ENCODE results near the gene INTS11. TPM values are rescaled to one million over a fixed set of nuclear protein-coding genes. Genes with fewer than 3 reads are reported as not detected.

The INTS11 gene
- total and polyA plus RNA-seq, 2 of the 13 experiments (the other 11 are each of a cell fraction or from before 2014, with no cell fraction given), result 52.8 to 94.8 TPM

DNA sequence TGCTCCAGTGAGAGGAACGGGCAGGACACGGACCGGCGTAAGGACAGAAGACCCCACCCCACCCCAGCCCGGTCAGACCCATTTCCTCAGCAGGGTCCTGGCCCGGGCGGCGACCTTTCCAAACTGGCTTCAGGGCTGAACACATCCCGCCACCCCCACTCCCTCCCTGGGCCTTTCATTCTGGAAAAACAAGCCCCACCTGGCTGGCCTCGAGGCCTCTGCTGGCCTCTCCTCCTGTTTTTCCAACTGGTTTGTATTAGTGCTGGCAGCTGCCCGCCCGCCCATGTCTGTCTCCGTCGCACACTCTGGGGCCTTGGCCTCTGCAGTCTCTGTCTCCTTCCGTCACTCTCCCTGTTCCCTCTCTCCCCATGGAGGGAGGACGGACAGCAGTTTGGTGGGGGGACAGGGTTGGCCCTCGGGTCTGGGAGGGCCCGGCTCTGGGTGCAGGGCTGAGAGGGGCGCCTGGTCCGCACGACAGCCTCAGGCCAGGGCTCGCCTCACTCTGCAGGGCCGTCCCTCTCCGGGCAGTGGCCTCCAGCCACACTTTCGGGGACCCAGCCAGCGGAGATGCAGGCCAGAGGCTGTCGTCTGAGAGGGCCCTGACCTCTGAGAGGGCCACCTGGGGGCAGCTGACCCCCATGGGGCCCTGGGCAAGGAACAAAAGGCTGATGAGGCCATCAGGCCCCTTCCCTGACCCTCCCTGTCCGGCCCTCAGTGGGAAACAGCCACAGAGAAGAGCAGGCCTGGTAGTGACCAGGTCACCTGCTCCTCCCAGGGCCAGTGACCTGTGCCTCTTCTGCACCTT lies 35.4 kb upstream of the INTS11 start (continued):
- TF ChIP-seq, protein P1, sequence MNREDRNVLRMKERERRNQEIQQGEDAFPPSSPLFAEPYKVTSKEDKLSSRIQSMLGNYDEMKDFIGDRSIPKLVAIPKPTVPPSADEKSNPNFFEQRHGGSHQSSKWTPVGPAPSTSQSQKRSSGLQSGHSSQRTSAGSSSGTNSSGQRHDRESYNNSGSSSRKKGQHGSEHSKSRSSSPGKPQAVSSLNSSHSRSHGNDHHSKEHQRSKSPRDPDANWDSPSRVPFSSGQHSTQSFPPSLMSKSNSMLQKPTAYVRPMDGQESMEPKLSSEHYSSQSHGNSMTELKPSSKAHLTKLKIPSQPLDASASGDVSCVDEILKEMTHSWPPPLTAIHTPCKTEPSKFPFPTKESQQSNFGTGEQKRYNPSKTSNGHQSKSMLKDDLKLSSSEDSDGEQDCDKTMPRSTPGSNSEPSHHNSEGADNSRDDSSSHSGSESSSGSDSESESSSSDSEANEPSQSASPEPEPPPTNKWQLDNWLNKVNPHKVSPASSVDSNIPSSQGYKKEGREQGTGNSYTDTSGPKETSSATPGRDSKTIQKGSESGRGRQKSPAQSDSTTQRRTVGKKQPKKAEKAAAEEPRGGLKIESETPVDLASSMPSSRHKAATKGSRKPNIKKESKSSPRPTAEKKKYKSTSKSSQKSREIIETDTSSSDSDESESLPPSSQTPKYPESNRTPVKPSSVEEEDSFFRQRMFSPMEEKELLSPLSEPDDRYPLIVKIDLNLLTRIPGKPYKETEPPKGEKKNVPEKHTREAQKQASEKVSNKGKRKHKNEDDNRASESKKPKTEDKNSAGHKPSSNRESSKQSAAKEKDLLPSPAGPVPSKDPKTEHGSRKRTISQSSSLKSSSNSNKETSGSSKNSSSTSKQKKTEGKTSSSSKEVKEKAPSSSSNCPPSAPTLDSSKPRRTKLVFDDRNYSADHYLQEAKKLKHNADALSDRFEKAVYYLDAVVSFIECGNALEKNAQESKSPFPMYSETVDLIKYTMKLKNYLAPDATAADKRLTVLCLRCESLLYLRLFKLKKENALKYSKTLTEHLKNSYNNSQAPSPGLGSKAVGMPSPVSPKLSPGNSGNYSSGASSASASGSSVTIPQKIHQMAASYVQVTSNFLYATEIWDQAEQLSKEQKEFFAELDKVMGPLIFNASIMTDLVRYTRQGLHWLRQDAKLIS (CRISPR knock-in tag; IDR thresholded peaks at IDR 0.05), result no peak
- TF ChIP-seq SRSF1 (optimal IDR thresholded peaks at IDR 0.05; ENCODE audit: low read depth, low read length), result peak; percentile 53
- TF ChIP-seq ERF (CRISPR knock-in tag; IDR thresholded peaks at IDR 0.05), result 0 out of 2 replicates have a peak, but pooled peaks have one; percentile 16
- TF ChIP-seq KMT2A (CRISPR knock-in tag; IDR thresholded peaks at IDR 0.05), result peak; percentile 21; the same call in 1 of the 2 replicates
- peak; percentile 70 for TF ChIP-seq MED1 (CRISPR knock-in tag; IDR thresholded peaks at IDR 0.05)
- TF ChIP-seq MAZ (IDR thresholded peaks at IDR 0.05; ENCODE audit: borderline replicate concordance, low read depth, low read length), result no peak
- TF ChIP-seq MAZ (CRISPR knock-in tag; IDR thresholded peaks at IDR 0.05; ENCODE audit: low read depth), result peak; percentile 74
- TF ChIP-seq KAT8 (CRISPR knock-in tag; IDR thresholded peaks at IDR 0.05), result 0 out of 2 replicates have a peak, but pooled peaks have one; percentile 27
- TF ChIP-seq, protein P2, sequence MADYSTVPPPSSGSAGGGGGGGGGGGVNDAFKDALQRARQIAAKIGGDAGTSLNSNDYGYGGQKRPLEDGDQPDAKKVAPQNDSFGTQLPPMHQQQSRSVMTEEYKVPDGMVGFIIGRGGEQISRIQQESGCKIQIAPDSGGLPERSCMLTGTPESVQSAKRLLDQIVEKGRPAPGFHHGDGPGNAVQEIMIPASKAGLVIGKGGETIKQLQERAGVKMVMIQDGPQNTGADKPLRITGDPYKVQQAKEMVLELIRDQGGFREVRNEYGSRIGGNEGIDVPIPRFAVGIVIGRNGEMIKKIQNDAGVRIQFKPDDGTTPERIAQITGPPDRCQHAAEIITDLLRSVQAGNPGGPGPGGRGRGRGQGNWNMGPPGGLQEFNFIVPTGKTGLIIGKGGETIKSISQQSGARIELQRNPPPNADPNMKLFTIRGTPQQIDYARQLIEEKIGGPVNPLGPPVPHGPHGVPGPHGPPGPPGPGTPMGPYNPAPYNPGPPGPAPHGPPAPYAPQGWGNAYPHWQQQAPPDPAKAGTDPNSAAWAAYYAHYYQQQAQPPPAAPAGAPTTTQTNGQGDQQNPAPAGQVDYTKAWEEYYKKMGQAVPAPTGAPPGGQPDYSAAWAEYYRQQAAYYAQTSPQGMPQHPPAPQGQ (CRISPR knock-in tag; IDR thresholded peaks at IDR 0.05; ENCODE audit: borderline replicate concordance), result no peak
- TF ChIP-seq HCFC1 (IDR thresholded peaks at IDR 0.05; ENCODE audit: low read depth, low read length), result no peak
- peak; percentile 74 for TF ChIP-seq TCF7 (IDR thresholded peaks at IDR 0.05; ENCODE audit: low read depth)
- peak; percentile 15; the same call in 1 of the 2 replicates for TF ChIP-seq ZNF143 (CRISPR knock-in tag; IDR thresholded peaks at IDR 0.05)
- TF ChIP-seq TBX2 (CRISPR knock-in tag; IDR thresholded peaks at IDR 0.05; ENCODE audit: borderline replicate concordance), result peak; percentile 76
- peak; percentile 82 for TF ChIP-seq ZFY (CRISPR knock-in tag; IDR thresholded peaks at IDR 0.05)
- TF ChIP-seq TFDP2 (CRISPR knock-in tag; IDR thresholded peaks at IDR 0.05), result 0 out of 2 replicates have a peak, but pooled peaks have one; percentile 16
- TF ChIP-seq, protein P3, sequence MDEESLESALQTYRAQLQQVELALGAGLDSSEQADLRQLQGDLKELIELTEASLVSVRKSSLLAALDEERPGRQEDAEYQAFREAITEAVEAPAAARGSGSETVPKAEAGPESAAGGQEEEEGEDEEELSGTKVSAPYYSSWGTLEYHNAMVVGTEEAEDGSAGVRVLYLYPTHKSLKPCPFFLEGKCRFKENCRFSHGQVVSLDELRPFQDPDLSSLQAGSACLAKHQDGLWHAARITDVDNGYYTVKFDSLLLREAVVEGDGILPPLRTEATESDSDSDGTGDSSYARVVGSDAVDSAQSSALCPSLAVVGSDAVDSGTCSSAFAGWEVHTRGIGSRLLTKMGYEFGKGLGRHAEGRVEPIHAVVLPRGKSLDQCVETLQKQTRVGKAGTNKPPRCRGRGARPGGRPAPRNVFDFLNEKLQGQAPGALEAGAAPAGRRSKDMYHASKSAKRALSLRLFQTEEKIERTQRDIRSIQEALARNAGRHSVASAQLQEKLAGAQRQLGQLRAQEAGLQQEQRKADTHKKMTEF (CRISPR knock-in tag; IDR thresholded peaks at IDR 0.05), result peak; percentile 77
- peak; percentile 31 for TF ChIP-seq CTCF (CRISPR knock-in tag; IDR thresholded peaks at IDR 0.05)
- TF ChIP-seq ZSCAN31 (CRISPR knock-in tag; IDR thresholded peaks at IDR 0.05; ENCODE audit: low read depth), result peak; percentile 35; the same call in 1 of the 2 replicates
- TF ChIP-seq IRX3 (CRISPR knock-in tag; IDR thresholded peaks at IDR 0.05; ENCODE audit: borderline replicate concordance, low read depth), result 0 out of 2 replicates have a peak, but pooled peaks have one; percentile 68
